IPS-18a (cell line): ENCODE results near the gene GRIP1.

Experiments used
- H3K27ac ChIP-seq: one replicate; pipeline ENCODE4 v1.5.1; 2013; ENCODE audit warnings: low read length
- H3K27me3 ChIP-seq: one replicate; pipeline ENCODE4 v1.6.1; 2013; ENCODE audit warnings: mild to moderate bottlenecking, low read length; ENCODE audit not compliant: control insufficient read depth, insufficient read depth
- H3K36me3 ChIP-seq: one replicate; pipeline ENCODE4 v1.6.1; 2013; ENCODE audit warnings: low read depth, low read length; ENCODE audit not compliant: control insufficient read depth
- H3K4me1 ChIP-seq: one replicate; pipeline ENCODE4 v1.6.1; 2013; ENCODE audit warnings: low read depth, low read length; ENCODE audit not compliant: control insufficient read depth
- H3K4me3 ChIP-seq: one replicate; pipeline ENCODE4 v1.5.1; 2013; ENCODE audit warnings: low read length
- H3K9ac ChIP-seq: one replicate; pipeline ENCODE4 v1.6.1; 2013; ENCODE audit warnings: mild to moderate bottlenecking, low read length, moderate library complexity
- H3K9me3 ChIP-seq: one replicate; pipeline ENCODE4 v1.6.1; 2013; ENCODE audit warnings: low read depth, low read length; ENCODE audit not compliant: control insufficient read depth

The GRIP1 gene

GRCh38 chr12:66663611-66664010, 15.3 kb downstream of the GRIP1 start:
- H3K4me3 ChIP-seq, result no peak overlapping the region
- H3K27me3 ChIP-seq, result no peaks in the 10 kb centered on the region
- H3K9ac ChIP-seq, result no peak overlapping the region
- H3K4me1 ChIP-seq, result peaks cover 12% of the 10 kb centered on the region
- no peak overlapping the region for H3K27ac ChIP-seq
- no peaks in the 10 kb centered on the region for H3K36me3 ChIP-seq
- H3K9me3 ChIP-seq, result no peaks in the 10 kb centered on the region

- Histone ChIP-seq H3K9me3 (no peaks in the 10 kb centered on the region), H3K36me3 (no peaks in the 10 kb centered on the region), H3K9ac (no peak overlapping the region), H3K27ac (no peak overlapping the region), H3K27me3 (no peaks in the 10 kb centered on the region), H3K4me3 (no peak overlapping the region), H3K4me1 (peaks cover 10% of the 10 kb centered on the region)
Measured at GRCh38 chr12:66662729-66663128, 16.1 kb downstream of the GRIP1 start.

GRCh38 chr12:66662179-66662578, 16.7 kb downstream of the GRIP1 start:
- Histone ChIP-seq H3K4me3 (no peak overlapping the region), H3K9ac (no peak overlapping the region), H3K9me3 (no peaks in the 10 kb centered on the region), H3K27me3 (no peaks in the 10 kb centered on the region), H3K36me3 (no peaks in the 10 kb centered on the region), H3K4me1 (peaks cover 4% of the 10 kb centered on the region), H3K27ac (no peak overlapping the region)

GRCh38 chr12:66661357-66661756, 17.5 kb downstream of the GRIP1 start:
- Histone ChIP-seq H3K27me3 (no peaks in the 10 kb centered on the region), H3K27ac (no peak overlapping the region), H3K9me3 (no peaks in the 10 kb centered on the region), H3K4me3 (no peak overlapping the region), H3K4me1 (no peaks in the 10 kb centered on the region), H3K36me3 (no peaks in the 10 kb centered on the region), H3K9ac (no peak overlapping the region)

- no peak overlapping the region for H3K4me3 ChIP-seq
- no peak overlapping the region for H3K27ac ChIP-seq
- peaks cover 17% of the 10 kb centered on the region for H3K4me1 ChIP-seq
- H3K9ac ChIP-seq, result no peak overlapping the region
- H3K9me3 ChIP-seq, result no peaks in the 10 kb centered on the region
- no peaks in the 10 kb centered on the region for H3K36me3 ChIP-seq
- no peaks in the 10 kb centered on the region for H3K27me3 ChIP-seq
Measured at GRCh38 chr12:66653796-66654195, 25.1 kb downstream of the GRIP1 start.

- Histone ChIP-seq H3K9ac (no peak overlapping the region), H3K4me1 (peaks cover 4% of the 10 kb centered on the region)
Measured at GRCh38 chr12:66648033-66648735, 30.7 kb downstream of the GRIP1 start.

GRCh38 chr12:66647034-66647691, 31.7 kb downstream of the GRIP1 start:
- no peak overlapping the region for H3K4me3 ChIP-seq
- H3K36me3 ChIP-seq, result no peaks in the 10 kb centered on the region
- no peak overlapping the region for H3K9ac ChIP-seq
- H3K9me3 ChIP-seq, result no peaks in the 10 kb centered on the region
- no peaks in the 10 kb centered on the region for H3K27me3 ChIP-seq
- no peak overlapping the region for H3K27ac ChIP-seq
- H3K4me1 ChIP-seq, result peaks cover 4% of the 10 kb centered on the region

More at GRCh38 chr12:66648033-66648735, 30.7 kb downstream of the GRIP1 start:
- Histone ChIP-seq H3K27me3 (no peaks in the 10 kb centered on the region), H3K9me3 (no peaks in the 10 kb centered on the region), H3K4me3 (no peak overlapping the region), H3K27ac (no peak overlapping the region), H3K36me3 (no peaks in the 10 kb centered on the region)

GRCh38 chr12:66644151-66644550, 34.7 kb downstream of the GRIP1 start:
- Histone ChIP-seq H3K4me1 (no peaks in the 10 kb centered on the region), H3K27ac (no peak overlapping the region), H3K36me3 (no peaks in the 10 kb centered on the region), H3K9me3 (no peaks in the 10 kb centered on the region), H3K27me3 (no peaks in the 10 kb centered on the region), H3K9ac (no peak overlapping the region), H3K4me3 (no peak overlapping the region)

GRCh38 chr12:66640691-66641460, 38.0 kb downstream of the GRIP1 start:
- Histone ChIP-seq H3K9me3 (no peaks in the 10 kb centered on the region), H3K27ac (no peak overlapping the region), H3K27me3 (no peaks in the 10 kb centered on the region), H3K9ac (no peak overlapping the region), H3K4me1 (no peaks in the 10 kb centered on the region), H3K36me3 (no peaks in the 10 kb centered on the region), H3K4me3 (no peak overlapping the region)

GRCh38 chr12:66638666-66639065, 40.2 kb downstream of the GRIP1 start:
- Histone ChIP-seq H3K27me3 (no peaks in the 10 kb centered on the region), H3K9me3 (no peaks in the 10 kb centered on the region), H3K9ac (no peak overlapping the region), H3K4me3 (no peak overlapping the region), H3K27ac (no peak overlapping the region), H3K4me1 (no peaks in the 10 kb centered on the region), H3K36me3 (no peaks in the 10 kb centered on the region)

GRCh38 chr12:66637699-66638301, 41.1 kb downstream of the GRIP1 start:
- Histone ChIP-seq H3K4me1 (no peaks in the 10 kb centered on the region), H3K36me3 (no peaks in the 10 kb centered on the region), H3K9ac (no peak overlapping the region), H3K4me3 (no peak overlapping the region), H3K27ac (no peak overlapping the region), H3K27me3 (no peaks in the 10 kb centered on the region), H3K9me3 (no peaks in the 10 kb centered on the region)
